Measurements from ENCODE around the gene TSEN54.

The TSEN54 gene

DNA sequence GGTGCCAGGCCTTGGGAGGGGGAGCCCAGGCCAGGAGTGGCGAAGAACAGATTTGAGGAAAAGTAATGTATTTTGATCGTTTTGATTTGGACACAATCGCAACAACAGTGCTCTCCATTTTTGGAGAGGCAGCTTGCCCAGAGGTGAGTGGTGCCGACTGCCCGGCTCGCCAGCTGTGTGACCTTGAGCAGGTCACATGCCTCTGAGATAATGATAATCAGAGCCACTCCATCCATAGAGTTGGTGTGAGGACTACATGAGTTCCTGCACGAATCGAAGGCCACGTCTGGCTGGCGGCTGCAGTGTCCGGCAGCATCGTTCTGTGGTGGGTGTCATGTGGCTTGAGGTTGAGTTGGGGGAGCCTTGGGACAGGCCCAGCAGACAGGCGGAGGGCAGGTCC is 29.9 kb downstream of the TSEN54 start:
- no peak for DNase-seq (ENCODE audit: low read depth)
- TF ChIP-seq, protein P1, sequence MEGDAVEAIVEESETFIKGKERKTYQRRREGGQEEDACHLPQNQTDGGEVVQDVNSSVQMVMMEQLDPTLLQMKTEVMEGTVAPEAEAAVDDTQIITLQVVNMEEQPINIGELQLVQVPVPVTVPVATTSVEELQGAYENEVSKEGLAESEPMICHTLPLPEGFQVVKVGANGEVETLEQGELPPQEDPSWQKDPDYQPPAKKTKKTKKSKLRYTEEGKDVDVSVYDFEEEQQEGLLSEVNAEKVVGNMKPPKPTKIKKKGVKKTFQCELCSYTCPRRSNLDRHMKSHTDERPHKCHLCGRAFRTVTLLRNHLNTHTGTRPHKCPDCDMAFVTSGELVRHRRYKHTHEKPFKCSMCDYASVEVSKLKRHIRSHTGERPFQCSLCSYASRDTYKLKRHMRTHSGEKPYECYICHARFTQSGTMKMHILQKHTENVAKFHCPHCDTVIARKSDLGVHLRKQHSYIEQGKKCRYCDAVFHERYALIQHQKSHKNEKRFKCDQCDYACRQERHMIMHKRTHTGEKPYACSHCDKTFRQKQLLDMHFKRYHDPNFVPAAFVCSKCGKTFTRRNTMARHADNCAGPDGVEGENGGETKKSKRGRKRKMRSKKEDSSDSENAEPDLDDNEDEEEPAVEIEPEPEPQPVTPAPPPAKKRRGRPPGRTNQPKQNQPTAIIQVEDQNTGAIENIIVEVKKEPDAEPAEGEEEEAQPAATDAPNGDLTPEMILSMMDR (conservative IDR thresholded peaks at IDR 0.05; ENCODE audit: low read depth, low read length): no peak
- no peak overlapping the region for H3K4me3 ChIP-seq (ENCODE audit: low read length)

DNA sequence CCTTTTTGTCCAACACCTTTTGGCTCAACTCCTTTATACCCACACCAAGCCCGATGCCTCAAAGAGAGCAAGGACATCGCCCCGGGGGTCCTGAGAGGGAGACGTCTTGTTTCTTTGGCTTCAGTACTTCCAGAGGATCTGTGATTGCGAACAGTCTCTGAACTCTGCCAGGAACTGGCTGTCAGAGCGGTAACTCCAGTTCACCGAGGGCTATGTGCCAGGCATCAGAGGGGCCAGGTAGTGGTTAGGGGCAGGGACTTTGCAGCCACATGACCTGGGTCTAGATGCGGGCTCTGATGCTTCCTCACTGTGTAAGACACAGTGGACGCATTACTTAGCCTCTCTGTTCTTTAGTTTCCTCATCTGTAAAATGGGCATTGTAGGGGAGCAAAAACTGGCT is 30.8 kb downstream of the TSEN54 start:
- no peak for DNase-seq (ENCODE audit: low read depth)
- H3K4me3 ChIP-seq (ENCODE audit: low read length): no peak overlapping the region
- TF ChIP-seq, protein P1 (conservative IDR thresholded peaks at IDR 0.05; ENCODE audit: low read depth, low read length): no peak

DNA sequence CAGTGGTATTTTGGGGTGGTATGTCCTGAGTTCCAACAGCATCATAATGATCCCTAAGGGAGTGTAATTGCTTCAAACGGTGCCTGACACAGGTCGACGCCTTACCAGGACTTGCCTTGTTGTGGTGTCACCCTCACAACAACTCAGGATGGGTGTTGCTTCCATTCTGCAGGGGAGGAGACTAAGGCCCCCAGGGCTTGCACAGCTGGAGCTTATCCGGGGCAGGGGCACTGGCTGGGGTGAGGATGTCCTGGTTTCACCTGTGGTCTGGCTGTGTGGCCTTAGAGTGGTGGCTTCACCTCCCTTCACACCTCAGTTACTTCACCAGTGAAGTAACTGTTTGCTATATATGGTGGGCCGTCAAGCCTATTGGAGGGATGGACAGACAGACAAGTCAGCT is 32.5 kb downstream of the TSEN54 start:
- TF ChIP-seq, protein P1 (conservative IDR thresholded peaks at IDR 0.05; ENCODE audit: low read depth, low read length): no peak
- no peak overlapping the region for H3K4me3 ChIP-seq (ENCODE audit: low read length)
- no peak for DNase-seq (ENCODE audit: low read depth)

DNA sequence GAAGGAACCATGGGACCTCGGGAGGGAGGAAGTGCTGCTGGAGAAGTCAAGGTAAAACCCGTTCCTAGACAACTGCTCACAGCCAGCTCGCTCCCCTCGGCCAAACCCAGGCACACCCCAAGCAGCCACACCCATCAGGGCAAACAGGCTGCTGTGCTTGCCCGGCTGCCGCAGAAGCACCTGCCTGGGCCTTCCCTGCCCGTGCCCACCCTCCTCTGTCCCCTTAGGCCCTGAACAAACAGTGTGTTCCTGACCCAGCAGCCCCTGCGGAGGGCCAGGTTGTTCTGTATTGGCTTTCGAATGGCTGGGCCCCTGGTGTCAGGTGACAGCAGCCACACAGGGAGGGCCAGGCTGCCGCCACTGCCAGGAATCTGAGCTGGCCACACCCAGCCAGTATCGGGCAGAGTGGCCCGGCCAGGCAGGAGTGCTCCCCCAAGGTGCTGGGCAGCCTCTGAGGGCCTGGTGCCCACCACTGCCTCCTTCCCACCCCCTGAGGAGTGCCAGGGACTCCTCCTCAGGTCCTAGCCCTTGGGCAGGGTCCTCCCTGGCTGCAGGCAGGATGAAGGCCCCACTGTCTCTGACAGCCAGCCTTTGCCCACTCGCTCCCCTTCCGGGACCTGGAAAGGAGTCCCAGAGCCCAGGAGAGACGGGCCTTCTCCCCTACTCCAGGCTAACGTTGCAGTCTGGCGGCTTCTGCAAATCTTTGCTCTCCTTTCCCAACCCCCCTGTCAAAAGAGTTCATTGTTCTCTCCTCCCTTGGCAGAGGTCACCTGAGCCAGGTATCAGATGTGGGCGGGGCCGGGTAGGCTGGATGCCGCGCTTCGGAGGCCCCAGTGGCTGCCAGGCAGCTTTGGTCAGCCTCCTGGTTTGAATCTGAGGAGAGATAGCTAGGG is 33.2 kb downstream of the TSEN54 start:
- TF ChIP-seq, protein P1 (conservative IDR thresholded peaks at IDR 0.05; ENCODE audit: low read depth, low read length): no peak
- no peak for DNase-seq (ENCODE audit: low read depth)
- H3K4me3 ChIP-seq (ENCODE audit: low read length): no peak overlapping the region

DNA sequence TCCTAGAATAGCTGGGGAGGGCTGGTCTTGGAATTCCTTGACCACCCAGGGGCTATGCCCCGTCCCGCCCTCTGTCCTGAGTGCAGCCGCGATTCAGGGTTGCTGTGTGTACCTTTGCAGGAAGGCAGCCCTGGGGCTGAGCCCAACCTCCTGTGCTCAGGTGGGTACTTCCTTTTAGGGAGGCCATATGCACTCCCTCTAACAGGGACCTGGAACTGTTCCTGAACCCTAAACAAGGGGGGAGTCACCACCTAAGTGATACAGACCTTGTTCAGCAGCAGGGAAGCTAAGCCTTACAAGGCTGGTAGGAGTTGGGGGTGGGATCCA is 33.8 kb downstream of the TSEN54 start:
- TF ChIP-seq, protein P1 (conservative IDR thresholded peaks at IDR 0.05; ENCODE audit: low read depth, low read length): no peak
- no peak overlapping the region for H3K4me3 ChIP-seq (ENCODE audit: low read length)
- DNase-seq (ENCODE audit: low read depth): no peak

DNA sequence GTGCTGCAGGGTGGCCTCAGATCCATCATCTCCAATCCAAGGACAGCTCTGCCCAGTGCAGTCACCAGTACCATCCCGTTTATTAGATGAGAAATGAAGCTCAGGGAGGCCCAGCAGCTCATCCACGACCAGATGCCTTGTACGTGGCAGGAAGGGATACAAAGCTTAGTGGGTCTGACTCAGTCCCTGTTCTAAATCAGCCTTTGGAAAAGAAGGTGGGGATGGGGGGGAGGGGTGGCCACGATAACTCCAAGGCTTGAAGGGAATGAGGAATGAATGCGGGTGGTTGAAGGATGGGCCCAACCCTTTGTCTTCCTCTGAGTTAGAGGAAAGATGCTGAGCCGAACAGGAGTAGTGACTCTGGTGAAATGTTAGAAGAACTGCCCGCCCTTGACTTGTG is 34.9 kb downstream of the TSEN54 start:
- TF ChIP-seq, protein P1 (conservative IDR thresholded peaks at IDR 0.05; ENCODE audit: low read depth, low read length): no peak
- H3K4me3 ChIP-seq (ENCODE audit: low read length): no peak overlapping the region
- DNase-seq (ENCODE audit: low read depth): no peak

Measured in retinal pigment epithelial cell (primary cell).